ENCODE data around the gene DOK6.
"Not testable (repeated sequence)": the region's sequence is repeated elsewhere in the genome, so short reads cannot be mapped to it uniquely, and the experiment has no call there.

Gene DOK6

GRCh38 chr18:69814861-69815385 lies 414.2 kb downstream of the DOK6 start:
- no peak for DNase-seq (ENCODE audit: low read depth)

- DNase-seq (ENCODE audit: low read depth) = no peak
These were observed 416.8 kb downstream of the DOK6 start for GRCh38 chr18:69817335-69817940.

GRCh38 chr18:69819460-69819859 lies 418.8 kb downstream of the DOK6 start:
- no peak for DNase-seq (ENCODE audit: low read depth)

- DNase-seq (ENCODE audit: low read depth) = no peak
These were observed 419.9 kb downstream of the DOK6 start for GRCh38 chr18:69820538-69820937.

- no peak for DNase-seq (ENCODE audit: low read depth)
These were observed 429.5 kb downstream of the DOK6 start for GRCh38 chr18:69830189-69830588.

GRCh38 chr18:69834980-69835379 lies 434.3 kb downstream of the DOK6 start:
- not testable (repeated sequence) for DNase-seq (ENCODE audit: low read depth)

GRCh38 chr18:69838003-69838402 lies 437.3 kb downstream of the DOK6 start:
- no peak for DNase-seq (ENCODE audit: low read depth)

GRCh38 chr18:69838620-69839411 lies 438.1 kb downstream of the DOK6 start:
- DNase-seq (ENCODE audit: low read depth) = no peak

GRCh38 chr18:69839497-69839896 lies 438.8 kb downstream of the DOK6 start:
- DNase-seq (ENCODE audit: low read depth) = no peak

GRCh38 chr18:69840001-69840400 lies 439.3 kb downstream of the DOK6 start:
- DNase-seq (ENCODE audit: low read depth) = no peak

GRCh38 chr18:69840445-69840844 lies 439.8 kb downstream of the DOK6 start:
- DNase-seq (ENCODE audit: low read depth) = no peak

- DNase-seq (ENCODE audit: low read depth) = no peak
These were observed 440.4 kb downstream of the DOK6 start for GRCh38 chr18:69841117-69841516.

GRCh38 chr18:69843015-69843414 lies 442.3 kb downstream of the DOK6 start:
- DNase-seq (ENCODE audit: low read depth) = no peak

- DNase-seq (ENCODE audit: low read depth) = no peak
These were observed 444.0 kb downstream of the DOK6 start for GRCh38 chr18:69844656-69845055.

GRCh38 chr18:69845593-69846506 lies 445.2 kb downstream of the DOK6 start:
- no peak for DNase-seq (ENCODE audit: low read depth)

GRCh38 chr18:69853051-69853450 lies 452.4 kb downstream of the DOK6 start:
- DNase-seq (ENCODE audit: low read depth) = no peak

- no peak for DNase-seq (ENCODE audit: low read depth)
These were observed 453.8 kb downstream of the DOK6 start for GRCh38 chr18:69854455-69854854.

- no peak for DNase-seq (ENCODE audit: low read depth)
These were observed 458.2 kb downstream of the DOK6 start for GRCh38 chr18:69858897-69859296.

- DNase-seq (ENCODE audit: low read depth) = not testable (repeated sequence)
These were observed 464.1 kb downstream of the DOK6 start for GRCh38 chr18:69864802-69865201.

GRCh38 chr18:69865776-69866175 lies 465.1 kb downstream of the DOK6 start:
- DNase-seq (ENCODE audit: low read depth) = no peak

- no peak for DNase-seq (ENCODE audit: low read depth)
These were observed 465.5 kb downstream of the DOK6 start for GRCh38 chr18:69866212-69866611.

GRCh38 chr18:69870736-69871135 lies 470.0 kb downstream of the DOK6 start:
- DNase-seq (ENCODE audit: low read depth) = no peak

Data from activated gamma-delta T cell treated with anti-CD3 and anti-CD28 coated beads, Interleukin-2, amount 50 U/mL, for 16 hours (primary cell).